Erythroblast (primary cell): ENCODE data around the gene ZNF330.

Experiments
- GATA1 ChIP-seq: IDR thresholded peaks from 2 replicates; pipeline ENCODE4 v1.6.1; 2011; ENCODE audit warnings: low read depth, mild to moderate bottlenecking, control low read depth, low read length, moderate library complexity
- POLR2A ChIP-seq: IDR thresholded peaks from 2 replicates; pipeline ENCODE4 v1.6.1; 2011; ENCODE audit warnings: mild to moderate bottlenecking, low read length

GRCh38 chr4:141240259-141240658 is 19.6 kb downstream of the ZNF330 start:
- TF ChIP-seq POLR2A (no peak), GATA1 (no peak)
